CD4-positive, alpha-beta memory T cell (primary cell): ENCODE data around the gene RABL6. TPM values are rescaled to one million over a fixed set of nuclear protein-coding genes. Genes with fewer than 3 reads are reported as not detected.

ENCODE experiments used
- CTCF ChIA-PET: fragments of 350-600 bp; sonication (Branson Sonifier 250); formaldehyde crosslinking; loops from one replicate; lab custom pipeline; 2021; ENCODE audit warnings: inconsistent platforms; ENCODE audit not compliant: partially characterized antibody; lab: Charles Lee
- POLR2A ChIA-PET: fragments of 350-600 bp; sonication (Branson Sonifier 250); formaldehyde crosslinking; loops from one replicate; lab custom pipeline; 2021; ENCODE audit not compliant: partially characterized antibody; lab: Charles Lee
- DNase-seq, 5 donors: peaks; one replicate each; pipeline versions ENCODE4 v3.0.0 to v3.0.0-alpha.2; 2020 to 2022; ENCODE audit warnings: mixed read lengths in 1 of 5
- H3K27ac ChIP-seq: one replicate; pipeline ENCODE4 v1.7.0; 2013; ENCODE audit warnings: low read depth, low read length
- H3K27me3 ChIP-seq: 2 replicates; pipeline ENCODE4 v1.7.0; 2013; ENCODE audit warnings: mild to moderate bottlenecking, low read length, moderate library complexity; ENCODE audit not compliant: insufficient read depth
- H3K36me3 ChIP-seq: 2 replicates; pipeline ENCODE4 v1.7.0; 2013; ENCODE audit warnings: mild to moderate bottlenecking, low read length, moderate library complexity; ENCODE audit not compliant: insufficient read depth
- H3K4me1 ChIP-seq: 2 replicates; pipeline ENCODE4 v1.7.0; 2013; ENCODE audit warnings: mild to moderate bottlenecking, low read length, moderate library complexity; ENCODE audit not compliant: insufficient read depth
- H3K4me3 ChIP-seq, 2 donors: one replicate each; pipeline ENCODE4 v1.7.0; 2013; ENCODE audit warnings: low read length in 2 of 2, mild to moderate bottlenecking in 1 of 2
- H3K9me3 ChIP-seq, 2 donors: one replicate each; pipeline ENCODE4 v1.7.0; 2013; ENCODE audit warnings: low read length in 2 of 2, control low read depth in 1 of 2; ENCODE audit not compliant: control insufficient read depth in 1 of 2
- H3K27ac Mint-ChIP-seq, 7 donors: one replicate each; pipeline ENCODE4 v1.8.0; 2020 to 2021; ENCODE audit warnings: mixed read lengths in 7 of 7, mild to moderate bottlenecking in 6 of 7, inconsistent platforms in 3 of 7, moderate library complexity in 3 of 7
- H3K27me3 Mint-ChIP-seq, 2 donors: one replicate each; pipeline ENCODE4 v1.8.0; 2020 to 2021; ENCODE audit warnings: mixed read lengths in 2 of 2
- H3K36me3 Mint-ChIP-seq, 2 donors: one replicate each; pipeline ENCODE4 v1.8.0; 2020 to 2021; ENCODE audit warnings: mixed read lengths in 2 of 2, inconsistent platforms in 1 of 2, mild to moderate bottlenecking in 1 of 2
- H3K4me1 Mint-ChIP-seq, 4 donors: one replicate each; pipeline ENCODE4 v1.8.0; 2020 to 2021; ENCODE audit warnings: mixed read lengths in 4 of 4, mild to moderate bottlenecking in 1 of 4
- H3K4me3 Mint-ChIP-seq, 8 donors: one replicate each; pipeline ENCODE4 v1.8.0; 2020 to 2021; ENCODE audit warnings: mixed read lengths in 8 of 8, mild to moderate bottlenecking in 7 of 8, moderate library complexity in 6 of 8, inconsistent platforms in 3 of 8
- H3K9me3 Mint-ChIP-seq, 8 donors: one replicate each; pipeline ENCODE4 v1.8.0; 2020 to 2021; ENCODE audit warnings: mixed read lengths in 8 of 8, mild to moderate bottlenecking in 5 of 8, inconsistent platforms in 3 of 8, moderate library complexity in 1 of 8
- intact Hi-C: fragments of 100-400 bp; cut with micrococcal nuclease; formaldehyde crosslinking; loops from one replicate; pipeline ENCODE4 v1.15.1; 2023
- polyA plus RNA-seq, 2 donors: library from polyadenylated mRNA; unstranded; fragments of 300-500 nt; fragmentation: Illumina TruSeq; gene quantifications; one replicate each; pipeline ENCODE4 v1.2.3, GENCODE V29; 2021
- total RNA-seq, 2 experiments: library from RNA; stranded (reverse); gene quantifications; one replicate each; pipeline ENCODE4 v1.2.3, GENCODE V29; 2021

The RABL6 gene
- total and polyA plus RNA-seq, 4 experiments from 2014 or later, result 5.1 to 70.9 (median 41.6) TPM

DNA sequence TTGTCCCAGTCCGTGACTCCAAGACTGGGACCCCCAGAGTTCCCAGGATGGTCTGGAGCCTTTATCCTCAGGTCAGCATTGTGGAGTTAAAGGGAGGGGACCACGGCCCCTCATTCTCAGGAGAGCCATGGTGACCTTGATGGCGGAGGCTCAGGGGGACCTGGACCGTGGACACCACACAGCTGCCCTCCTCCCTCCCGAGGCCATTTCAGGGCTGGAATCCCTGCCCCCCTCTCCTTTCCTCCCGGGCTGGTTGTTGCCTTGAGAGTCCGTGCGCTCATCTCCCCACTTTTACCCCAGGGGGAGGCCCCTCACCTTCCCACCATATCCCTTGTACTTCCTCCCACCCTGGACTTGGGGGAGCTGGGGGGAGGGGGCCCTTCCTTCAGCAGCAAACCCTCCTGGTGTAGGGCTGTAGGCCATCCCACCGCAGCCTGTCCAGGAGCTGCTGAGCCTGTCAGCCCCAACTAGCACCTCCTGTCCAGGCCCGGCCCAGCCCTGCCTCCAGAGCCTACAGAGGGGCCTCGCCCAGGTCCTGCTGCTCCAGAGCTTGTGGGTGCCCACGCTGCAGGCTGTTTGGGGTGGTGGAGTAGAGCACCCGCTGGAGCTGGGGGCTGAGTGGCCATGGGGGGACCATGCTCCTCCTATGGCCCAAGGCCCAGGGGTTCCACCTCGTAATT is 20.2 kb downstream of the RABL6 start:
- Mint-ChIP-seq H3K4me3 (no peak overlapping the region), H3K9me3 (no peaks in the 10 kb centered on the region), H3K4me1 (no peaks in the 10 kb centered on the region), H3K36me3 (peaks cover 8 to 27% of the 10 kb centered on the region in 2 donors), H3K27me3 (no peaks in the 10 kb centered on the region), H3K27ac (no peak overlapping the region)
- Histone ChIP-seq H3K27me3 (no peaks in the 10 kb centered on the region), H3K9me3 (no peaks in the 10 kb centered on the region), H3K4me3 (no peak overlapping the region), H3K4me1 (no peaks in the 10 kb centered on the region), H3K36me3 (peaks cover 18% of the 10 kb centered on the region), H3K27ac (no peak overlapping the region)
- peak in 1 of 5 donors; percentile 24 for DNase-seq
- ChIA-PET POLR2A (no interaction called here), CTCF (no interaction called here)
- intact Hi-C loops, result no loop called here

DNA sequence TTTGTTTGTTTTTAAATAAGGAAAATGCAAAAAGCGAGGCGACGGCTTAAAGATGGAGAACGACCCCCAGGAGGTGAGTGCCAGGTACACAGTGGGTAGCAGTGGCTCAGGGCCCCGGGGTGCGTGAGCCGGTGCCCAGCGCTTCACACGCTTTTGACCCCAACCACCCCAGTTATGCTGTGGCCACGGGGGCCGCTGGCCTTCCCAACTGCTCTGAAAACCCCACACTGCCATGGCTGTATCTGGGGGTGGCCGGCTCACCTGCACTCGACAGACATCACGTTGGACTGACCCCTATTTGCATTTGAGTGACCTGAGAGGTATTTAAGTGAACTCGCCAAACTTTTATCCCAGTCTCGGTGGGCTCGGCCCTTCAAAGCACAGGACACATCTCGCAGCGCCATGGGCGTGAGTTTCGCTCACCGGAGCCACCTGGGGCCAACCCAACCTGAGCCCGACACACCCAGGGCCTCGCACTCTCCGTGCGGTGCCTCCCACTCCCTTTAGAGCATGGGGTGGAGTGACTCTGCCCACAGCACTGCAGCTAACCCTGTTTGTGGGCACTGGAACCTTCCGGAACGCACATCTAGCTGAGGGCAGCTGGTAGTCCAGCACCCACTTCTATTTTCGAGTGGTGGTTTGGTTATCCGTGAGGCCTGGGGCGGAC is 20.9 kb downstream of the RABL6 start:
- no peak overlapping the region for H3K27ac ChIP-seq
- no peaks in the 10 kb centered on the region for H3K9me3 ChIP-seq
- ChIA-PET CTCF (interaction anchor here (2.0 kb wide), 1 partner anchor 14 kb away, joined by 6 read pairs; the partner anchor contains the start of gene AJM1), POLR2A (no interaction called here)
- H3K27me3 ChIP-seq, result no peaks in the 10 kb centered on the region
- Mint-ChIP-seq H3K27ac (no peak overlapping the region), H3K4me1 (no peaks in the 10 kb centered on the region), H3K9me3 (no peaks in the 10 kb centered on the region), H3K4me3 (no peak overlapping the region), H3K36me3 (peaks cover 5 to 25% of the 10 kb centered on the region in 2 donors), H3K27me3 (no peaks in the 10 kb centered on the region)
- no peaks in the 10 kb centered on the region for H3K4me1 ChIP-seq
- intact Hi-C loops, result no loop called here
- H3K36me3 ChIP-seq, result peaks cover 18% of the 10 kb centered on the region
- no peak overlapping the region for H3K4me3 ChIP-seq
- DNase-seq, result peak in 1 of 5 donors; percentile 9

DNA sequence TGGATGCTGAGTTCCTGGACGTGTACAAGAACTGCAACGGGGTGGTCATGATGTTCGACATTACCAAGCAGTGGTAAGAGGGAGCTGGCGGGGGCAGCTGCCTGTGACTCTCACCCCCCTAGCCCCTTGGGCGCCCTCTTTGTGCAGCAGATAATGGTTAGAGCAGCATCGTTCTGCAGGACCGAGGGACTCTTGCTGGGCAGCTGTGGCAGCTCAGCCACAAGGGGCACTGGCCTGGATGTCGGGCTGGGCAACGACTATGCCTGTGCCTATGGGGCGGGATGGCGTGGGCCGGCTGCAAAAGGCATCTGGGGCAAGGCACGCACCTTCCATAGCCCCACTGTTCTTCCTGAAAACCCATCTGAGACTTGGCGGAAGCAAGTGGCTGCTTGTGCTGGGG is 21.7 kb downstream of the RABL6 start:
- peaks cover 5 to 29% of the 10 kb centered on the region in 2 donors for H3K36me3 Mint-ChIP-seq
- H3K27me3 Mint-ChIP-seq, result no peaks in the 10 kb centered on the region
- Histone ChIP-seq H3K4me3 (no peak overlapping the region), H3K27ac (no peak overlapping the region), H3K9me3 (no peaks in the 10 kb centered on the region), H3K36me3 (peaks cover 18% of the 10 kb centered on the region), H3K27me3 (no peaks in the 10 kb centered on the region), H3K4me1 (no peaks in the 10 kb centered on the region)
- no peaks in the 10 kb centered on the region for H3K9me3 Mint-ChIP-seq
- H3K4me1 Mint-ChIP-seq, result no peaks in the 10 kb centered on the region
- POLR2A ChIA-PET, result no interaction called here
- no peak overlapping the region for H3K27ac Mint-ChIP-seq
- peak in 1 of 5 donors; percentile 15 for DNase-seq
- CTCF ChIA-PET, result interaction anchor here (2.0 kb wide), 1 partner anchor 13 kb away, joined by 6 read pairs; the partner anchor contains the start of gene AJM1
- intact Hi-C loops, result no loop called here
- H3K4me3 Mint-ChIP-seq, result no peak overlapping the region

DNA sequence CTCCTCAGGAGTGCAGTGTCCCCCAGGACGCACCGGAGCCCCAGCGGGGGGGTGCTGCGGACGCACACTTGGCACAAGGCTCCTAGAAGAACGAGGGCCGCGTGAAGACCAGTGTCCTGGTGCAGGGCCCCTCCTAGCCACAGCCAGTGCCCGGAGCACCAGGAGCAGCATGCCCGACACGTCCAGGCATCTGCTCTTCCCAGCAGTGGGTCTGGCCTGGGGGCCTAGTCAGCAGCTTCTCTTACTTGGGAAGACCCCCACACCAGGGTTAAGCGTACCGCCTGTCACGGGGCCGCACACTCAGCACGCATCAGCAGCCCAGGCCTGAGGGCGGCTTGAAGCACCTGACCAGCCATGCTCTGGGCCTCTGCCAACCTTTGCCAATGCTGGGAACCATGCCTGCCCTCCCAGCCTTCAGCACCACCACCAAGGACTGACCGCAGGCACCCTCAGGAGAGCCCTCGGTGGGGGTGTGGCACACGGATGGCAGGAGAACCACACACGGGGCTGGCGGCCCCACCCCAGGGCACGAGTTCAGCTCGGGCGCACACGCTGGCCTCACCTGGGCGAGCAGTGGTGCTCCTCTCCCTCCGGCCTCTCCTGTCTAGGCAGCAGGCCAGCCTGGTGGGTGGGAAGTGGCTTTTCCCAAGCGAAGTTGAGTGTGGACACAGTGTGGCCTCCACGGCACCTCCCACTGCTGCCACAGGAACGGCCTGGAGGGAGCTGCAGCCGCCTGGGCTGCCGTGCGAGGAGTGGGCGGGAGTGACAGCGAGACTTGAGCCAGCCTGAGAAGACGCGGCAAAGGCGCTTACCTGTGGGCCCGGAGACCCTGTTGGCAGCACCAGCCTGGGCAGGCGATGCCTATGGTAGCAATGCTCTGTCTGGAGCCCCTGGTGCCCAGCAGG is 22.5 kb downstream of the RABL6 start:
- H3K4me3 ChIP-seq, result no peak overlapping the region
- H3K9me3 Mint-ChIP-seq, result no peaks in the 10 kb centered on the region
- intact Hi-C loops, result no loop called here
- no peak overlapping the region for H3K27ac ChIP-seq
- no peak overlapping the region for H3K4me3 Mint-ChIP-seq
- no peaks in the 10 kb centered on the region for H3K4me1 ChIP-seq
- H3K36me3 Mint-ChIP-seq, result peaks cover 5 to 27% of the 10 kb centered on the region in 2 donors
- H3K27ac Mint-ChIP-seq, result no peak overlapping the region
- ChIA-PET CTCF (interaction anchor here (2.0 kb wide), 1 partner anchor 12 kb away, joined by 6 read pairs; the partner anchor contains the start of gene AJM1), POLR2A (no interaction called here)
- no peaks in the 10 kb centered on the region for H3K9me3 ChIP-seq
- H3K27me3 ChIP-seq, result no peaks in the 10 kb centered on the region
- DNase-seq, result peak in 1 of 5 donors; percentile 21
- peaks cover 18% of the 10 kb centered on the region for H3K36me3 ChIP-seq
- H3K27me3 Mint-ChIP-seq, result no peaks in the 10 kb centered on the region
- no peaks in the 10 kb centered on the region for H3K4me1 Mint-ChIP-seq

DNA sequence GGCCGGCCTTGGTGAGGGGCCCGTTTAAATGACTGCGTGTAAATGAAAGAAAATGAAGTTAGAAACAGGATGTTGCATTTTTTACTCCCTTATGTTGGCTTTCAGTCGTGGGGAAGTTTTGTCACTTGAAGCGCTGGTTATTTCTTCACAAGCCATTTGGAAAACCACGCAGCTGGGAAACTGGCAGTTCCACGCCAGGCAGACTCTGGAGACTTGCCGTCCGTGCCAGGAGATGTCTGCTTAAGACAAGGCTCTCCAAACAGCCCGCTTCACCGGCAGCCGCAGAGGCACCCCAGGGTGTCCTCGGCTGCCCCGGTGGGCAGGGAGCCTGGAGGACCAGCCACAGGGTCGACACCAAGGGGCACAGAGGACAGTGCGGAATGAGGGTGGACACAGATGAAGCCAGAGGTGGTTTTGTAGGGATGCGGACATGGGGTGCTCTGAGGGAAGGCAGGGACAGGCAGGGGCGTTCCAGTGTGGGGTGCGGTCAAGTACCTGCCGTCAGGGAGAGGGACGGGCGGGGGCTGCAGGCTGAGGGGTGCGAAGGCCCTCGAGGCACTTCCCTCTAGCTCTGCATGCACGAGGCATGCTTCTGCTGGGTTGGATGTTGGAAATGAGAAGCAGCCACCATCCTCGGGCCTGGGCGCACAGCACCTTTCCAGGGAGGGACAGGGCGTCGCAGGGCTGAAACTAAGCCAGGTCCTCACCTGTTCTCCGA is 23.4 kb downstream of the RABL6 start:
- H3K36me3 Mint-ChIP-seq, result peaks cover 5 to 25% of the 10 kb centered on the region in 2 donors
- no peaks in the 10 kb centered on the region for H3K4me1 ChIP-seq
- POLR2A ChIA-PET, result no interaction called here
- no peak overlapping the region for H3K27ac Mint-ChIP-seq
- H3K9me3 Mint-ChIP-seq, result no peaks in the 10 kb centered on the region
- H3K4me1 Mint-ChIP-seq, result no peaks in the 10 kb centered on the region
- intact Hi-C loops, result no loop called here
- peaks cover 18% of the 10 kb centered on the region for H3K36me3 ChIP-seq
- CTCF ChIA-PET, result no interaction called here
- H3K4me3 ChIP-seq, result no peak overlapping the region
- no peaks in the 10 kb centered on the region for H3K9me3 ChIP-seq
- no peaks in the 10 kb centered on the region for H3K27me3 ChIP-seq
- H3K27ac ChIP-seq, result no peak overlapping the region
- DNase-seq, result peak in 1 of 5 donors; percentile 12
- no peak overlapping the region for H3K4me3 Mint-ChIP-seq
- H3K27me3 Mint-ChIP-seq, result no peaks in the 10 kb centered on the region

DNA sequence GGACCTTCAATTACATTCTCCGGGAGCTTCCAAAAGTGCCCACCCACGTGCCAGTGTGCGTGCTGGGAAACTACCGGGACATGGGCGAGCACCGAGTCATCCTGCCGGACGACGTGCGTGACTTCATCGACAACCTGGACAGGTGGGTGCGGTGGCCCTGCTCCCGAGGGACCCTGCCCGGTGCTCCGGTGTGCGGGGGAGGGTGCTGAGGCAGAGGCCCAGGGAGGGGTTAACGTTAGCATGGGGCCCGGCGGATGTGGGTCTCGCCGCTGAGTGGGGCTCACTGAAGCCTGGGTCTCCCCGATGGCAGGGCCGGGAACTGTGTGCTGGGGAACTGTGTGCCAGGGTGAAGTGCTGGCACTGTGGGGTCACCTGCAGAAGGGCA is 24.0 kb downstream of the RABL6 start:
- Histone ChIP-seq H3K9me3 (no peaks in the 10 kb centered on the region), H3K4me1 (no peaks in the 10 kb centered on the region), H3K27me3 (no peaks in the 10 kb centered on the region), H3K4me3 (no peak overlapping the region), H3K36me3 (peaks cover 18% of the 10 kb centered on the region), H3K27ac (no peak overlapping the region)
- ChIA-PET POLR2A (no interaction called here), CTCF (no interaction called here)
- Mint-ChIP-seq H3K4me3 (no peak overlapping the region), H3K9me3 (no peaks in the 10 kb centered on the region), H3K27me3 (no peaks in the 10 kb centered on the region), H3K4me1 (no peaks in the 10 kb centered on the region), H3K27ac (no peak overlapping the region), H3K36me3 (peaks cover 5 to 25% of the 10 kb centered on the region in 2 donors)
- intact Hi-C loops, result no loop called here
- peak in 1 of 5 donors; percentile 27 for DNase-seq
